HFFc6 (cell line): ENCODE results near the gene VAV3. TPM values are rescaled to one million over a fixed set of nuclear protein-coding genes. Genes with fewer than 3 reads are reported as not detected.

Source experiments
- DNase-seq: peaks from one replicate; pipeline ENCODE4 v3.0.0-alpha.2; 2018
- H3K27ac Mint-ChIP-seq: 2 replicates; pipeline ENCODE4 v1.8.0; 2020; ENCODE audit warnings: mild to moderate bottlenecking, mixed read lengths
- H3K27me3 Mint-ChIP-seq: 2 replicates; pipeline ENCODE4 v1.8.0; 2021; ENCODE audit warnings: mild to moderate bottlenecking, moderate library complexity, mixed read lengths; ENCODE audit not compliant: insufficient read depth
- H3K36me3 Mint-ChIP-seq: 2 replicates; pipeline ENCODE4 v1.8.0; 2021; ENCODE audit warnings: low read depth, mixed read lengths
- H3K4me1 Mint-ChIP-seq: 2 replicates; pipeline ENCODE4 v1.8.0; 2020; ENCODE audit warnings: low read depth, mixed read lengths
- H3K4me3 Mint-ChIP-seq: 2 replicates; pipeline ENCODE4 v1.8.0; 2020; ENCODE audit warnings: mild to moderate bottlenecking, moderate library complexity, mixed read lengths
- H3K9me3 Mint-ChIP-seq: 2 replicates; pipeline ENCODE4 v1.8.0; 2020; ENCODE audit warnings: mild to moderate bottlenecking, mixed read lengths
- CTCF ChIP-seq: fragments of 200-600 bp; sonication (generic); IDR thresholded peaks from 2 replicates; pipeline ENCODE4 v1.5.0; 2021; ENCODE audit warnings: antibody characterized with exemption, mild to moderate bottlenecking
- total RNA-seq, 6 experiments: library from RNA; stranded (reverse); fragmentation: NEBNext Ultra II Directional; extraction: Animal tissue kit (Norgen Biotek cat#: 25700); gene quantifications; 2 replicates in 1 of 6; 3 replicates in 5 of 6; pipeline ENCODE4 v1.2.3, GENCODE V29; 2021

Gene VAV3
- total RNA-seq, 6 experiments from 2014 or later, result not detected

- no peak for DNase-seq
- Mint-ChIP-seq H3K9me3 (peaks cover 15% of the 10 kb centered on the region), H3K27ac (no peak overlapping the region), H3K4me3 (no peak overlapping the region), H3K4me1 (no peaks in the 10 kb centered on the region), H3K27me3 (no peaks in the 10 kb centered on the region), H3K36me3 (no peaks in the 10 kb centered on the region)
- no peak for TF ChIP-seq CTCF
These were observed 371.3 kb downstream of the VAV3 start for GRCh38 chr1:107593501-107594209.

- H3K36me3 Mint-ChIP-seq, result no peaks in the 10 kb centered on the region
- H3K9me3 Mint-ChIP-seq, result peaks cover 15% of the 10 kb centered on the region
- DNase-seq, result no peak
- no peak overlapping the region for H3K27ac Mint-ChIP-seq
- no peak overlapping the region for H3K4me3 Mint-ChIP-seq
- TF ChIP-seq CTCF, result no peak
- H3K27me3 Mint-ChIP-seq, result no peaks in the 10 kb centered on the region
- H3K4me1 Mint-ChIP-seq, result no peaks in the 10 kb centered on the region
These were observed 373.9 kb downstream of the VAV3 start for GRCh38 chr1:107590900-107591622.

GRCh38 chr1:107590087-107590486 is 374.9 kb downstream of the VAV3 start:
- Mint-ChIP-seq H3K9me3 (peaks cover 15% of the 10 kb centered on the region), H3K4me1 (no peaks in the 10 kb centered on the region), H3K27me3 (no peaks in the 10 kb centered on the region), H3K36me3 (no peaks in the 10 kb centered on the region), H3K27ac (no peak overlapping the region), H3K4me3 (no peak overlapping the region)
- TF ChIP-seq CTCF, result no peak
- no peak for DNase-seq

GRCh38 chr1:107588321-107588720 is 376.7 kb downstream of the VAV3 start:
- DNase-seq, result no peak
- no peaks in the 10 kb centered on the region for H3K4me1 Mint-ChIP-seq
- H3K4me3 Mint-ChIP-seq, result no peak overlapping the region
- TF ChIP-seq CTCF, result no peak
- H3K27me3 Mint-ChIP-seq, result no peaks in the 10 kb centered on the region
- peaks cover 11% of the 10 kb centered on the region for H3K9me3 Mint-ChIP-seq
- H3K36me3 Mint-ChIP-seq, result no peaks in the 10 kb centered on the region
- no peak overlapping the region for H3K27ac Mint-ChIP-seq

- Mint-ChIP-seq H3K36me3 (no peaks in the 10 kb centered on the region; the same call in 1 of the 2 replicates), H3K27me3 (no peaks in the 10 kb centered on the region; the same call in 1 of the 2 replicates), H3K4me1 (no peaks in the 10 kb centered on the region), H3K4me3 (no peak overlapping the region), H3K27ac (no peak overlapping the region), H3K9me3 (peaks cover 28% of the 10 kb centered on the region)
- no peak for DNase-seq
- no peak for TF ChIP-seq CTCF
These were observed 389.8 kb downstream of the VAV3 start for GRCh38 chr1:107575226-107575625.
